Thyroid gland (tissue), 4 donors: ENCODE data around the gene ACKR1. TPM values are rescaled to one million over a fixed set of nuclear protein-coding genes. Genes with fewer than 3 reads are reported as not detected.
A peak's percentile ranks its signal among the peaks of the same experiment; 100 is the strongest.

Experiments used
- DNase-seq, 2 donors: peaks; one replicate each; pipeline ENCODE4 v3.0.0-alpha.2; 2019
- H3K27ac ChIP-seq, 3 donors: fragments of 200-600 bp; sonication (generic); 1 replicate in 2 of 3; 2 replicates in 1 of 3; pipeline ENCODE4 v1.5.1; 2016 to 2019; ENCODE audit warnings: mild to moderate bottlenecking in 1 of 3, moderate library complexity in 1 of 3
- H3K27me3 ChIP-seq: fragments of 200-600 bp; sonication (generic); one replicate; pipeline ENCODE4 v1.5.1; 2019
- H3K36me3 ChIP-seq, 2 donors: fragments of 200-600 bp; sonication (generic); one replicate each; pipeline ENCODE4 v1.5.1; 2016 to 2019
- H3K4me1 ChIP-seq, 2 donors: fragments of 200-600 bp; sonication (generic); one replicate each; pipeline ENCODE4 v1.5.1; 2017 to 2019
- H3K4me3 ChIP-seq, 3 donors: fragments of 200-600 bp; sonication (generic); replicated peaks in 1 of 3; 1 replicate in 2 of 3; 2 replicates in 1 of 3; pipeline ENCODE4 v1.5.1; 2016; ENCODE audit warnings: mild to moderate bottlenecking in 1 of 3
- H3K9me3 ChIP-seq: fragments of 200-600 bp; sonication (generic); one replicate; pipeline ENCODE4 v1.5.1; 2017
- CTCF ChIP-seq, 6 experiments: fragments of 200-600 bp in 3 of 6; fragments of 450-650 bp in 3 of 6; sonication (generic) in 3 of 6; IDR thresholded peaks; one replicate each; pipeline ENCODE4 v1.5.1; 2016 to 2019; ENCODE audit warnings: antibody characterized with exemption in 6 of 6, mild to moderate bottlenecking in 2 of 6, inconsistent platforms in 1 of 6, moderate library complexity in 1 of 6
- POLR2A ChIP-seq, 2 donors: fragments of 450-650 bp; IDR thresholded peaks; one replicate each; pipeline ENCODE4 v1.6.1; 2017; ENCODE audit warnings: antibody characterized with exemption in 2 of 2, mild to moderate bottlenecking in 2 of 2, moderate library complexity in 1 of 2
- WGBS, 2 donors: methylation state at CpG; one replicate each; pipeline ENCODE4 v1.1.5; 2017; 5-methylcytosine and 5-hydroxymethylcytosine counted together
- intact Hi-C: fragments of 100-400 bp; cut with DNase I; formaldehyde crosslinking; loops from one replicate; pipeline ENCODE4 v1.15.1; 2023
- total RNA-seq, 4 donors: library from RNA; depleted of rRNA; stranded (reverse); fragments of >200 nt; gene quantifications; one replicate each; pipeline ENCODE4 v1.2.3, GENCODE V29; 2016

The ACKR1 gene
- total RNA-seq, 4 donors from 2014 or later = 13.3 to 37.4 (median 24.1) TPM

DNA sequence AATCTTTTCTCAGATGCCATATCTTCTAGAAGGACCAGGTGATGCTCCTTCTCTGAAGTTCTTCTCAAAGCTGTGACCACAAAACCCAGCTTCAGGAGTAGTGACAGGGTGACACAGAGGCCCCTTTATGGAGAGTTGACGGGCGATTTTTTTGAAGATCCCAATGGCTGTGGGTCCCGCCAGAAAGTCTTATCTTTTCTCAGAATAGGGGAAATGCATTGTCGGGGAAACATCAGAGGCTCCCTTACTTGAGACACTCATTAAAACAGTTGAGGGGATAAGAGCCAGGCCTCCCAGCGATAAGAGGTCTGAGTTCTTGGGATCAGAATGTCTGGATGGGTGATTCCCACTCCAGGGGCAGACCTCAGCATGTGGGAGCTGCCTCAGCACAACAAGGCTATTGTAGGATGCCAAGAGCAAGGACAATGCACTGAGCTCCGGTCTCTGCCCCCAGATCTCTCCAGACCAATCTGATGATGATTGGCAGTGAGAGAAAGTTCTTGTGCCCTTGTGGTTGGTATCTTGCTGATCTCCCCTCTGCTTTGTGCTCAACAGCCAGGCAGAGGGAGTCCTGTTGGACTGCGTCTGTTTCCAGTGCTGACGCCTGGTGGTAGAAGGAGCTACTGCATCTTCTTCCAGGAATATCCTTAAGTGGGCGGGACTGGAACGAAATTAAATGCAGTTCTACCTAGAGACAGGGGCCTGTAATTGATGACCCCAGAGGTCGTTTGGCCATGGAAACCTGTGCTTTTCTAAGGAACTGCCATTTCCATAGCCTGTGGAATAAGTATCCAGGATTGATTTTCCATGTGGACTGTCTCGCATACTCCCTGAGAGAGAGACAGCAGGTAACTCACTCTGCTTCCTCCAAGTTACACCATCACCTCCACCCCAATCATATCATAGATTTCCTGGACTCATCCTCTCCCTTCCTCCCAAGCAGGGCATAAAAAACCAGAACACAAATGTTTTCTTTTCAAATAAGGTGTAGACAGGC, 6.8 kb upstream of the ACKR1 start:
- H3K4me3 ChIP-seq = no peak overlapping the region

DNA sequence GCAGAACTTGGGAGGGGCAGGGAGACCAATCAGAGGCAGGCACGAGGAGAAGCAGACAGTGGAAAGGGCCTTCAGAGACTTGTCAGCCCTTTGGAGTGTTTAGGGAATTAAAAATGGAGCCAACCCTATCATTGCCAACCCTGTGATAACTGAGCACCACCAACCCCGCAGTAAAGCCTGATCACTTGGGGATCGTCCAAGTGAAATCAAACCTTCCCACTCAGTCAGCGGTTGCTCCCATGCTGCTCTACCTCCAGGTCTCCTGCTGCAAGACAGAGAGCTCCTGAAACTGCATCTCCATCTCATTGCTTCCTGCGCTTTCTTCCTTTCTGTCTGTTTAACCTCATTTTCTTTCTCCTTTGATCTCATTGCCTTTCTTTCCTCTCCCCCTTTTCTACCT, 4.8 kb upstream of the ACKR1 start:
- DNase-seq = no peak
- TF ChIP-seq CTCF (IDR thresholded peaks at IDR 0.05) (no peak), POLR2A (IDR thresholded peaks at IDR 0.05) (no peak)
- no peaks in the 10 kb centered on the region for H3K9me3 ChIP-seq
- H3K36me3 ChIP-seq = no peaks in the 10 kb centered on the region
- WGBS, 2 donors = 80% methylated on average over 5 of the region's 5 CpGs
- H3K4me3 ChIP-seq = no peak overlapping the region
- no peaks in the 10 kb centered on the region for H3K4me1 ChIP-seq
- intact Hi-C loops = loop anchor here (5.0 kb wide), 1 partner anchor 38 kb away; no protein-coding TSS in a partner anchor
- H3K27me3 ChIP-seq = no peaks in the 10 kb centered on the region
- no peak overlapping the region for H3K27ac ChIP-seq

More for the DNA sequence above, 6.8 kb upstream of the ACKR1 start:
- Histone ChIP-seq H3K4me1 (no peaks in the 10 kb centered on the region), H3K27me3 (no peaks in the 10 kb centered on the region), H3K9me3 (no peaks in the 10 kb centered on the region), H3K36me3 (no peaks in the 10 kb centered on the region), H3K27ac (no peak overlapping the region)
- TF ChIP-seq POLR2A (IDR thresholded peaks at IDR 0.05) (no peak), CTCF (IDR thresholded peaks at IDR 0.05) (peak; percentile 38 to 86 (median 80))
- intact Hi-C loops = loop anchor here (5.0 kb wide), 1 partner anchor 36 kb away; no protein-coding TSS in a partner anchor
- 41 to 42% methylated on average over 12 of the region's 12 CpGs for WGBS, 2 donors
- DNase-seq = peak; percentile 74 to 79

- DNase-seq = no peak
- H3K4me1 ChIP-seq = no peaks in the 10 kb centered on the region
- no peaks in the 10 kb centered on the region for H3K27me3 ChIP-seq
- WGBS, 2 donors = 72 to 74% methylated on average over 18 of the region's 18 CpGs
- no peak overlapping the region for H3K27ac ChIP-seq
- H3K9me3 ChIP-seq = no peaks in the 10 kb centered on the region
- H3K36me3 ChIP-seq = no peaks in the 10 kb centered on the region
- intact Hi-C loops = no loop called here
- no peak for TF ChIP-seq POLR2A (IDR thresholded peaks at IDR 0.05)
- TF ChIP-seq CTCF (IDR thresholded peaks at IDR 0.05) = no peak
- H3K4me3 ChIP-seq = no peak overlapping the region
These were observed 3.9 kb upstream of the ACKR1 start for GRCh38 chr1:159200769-159201168.

DNA sequence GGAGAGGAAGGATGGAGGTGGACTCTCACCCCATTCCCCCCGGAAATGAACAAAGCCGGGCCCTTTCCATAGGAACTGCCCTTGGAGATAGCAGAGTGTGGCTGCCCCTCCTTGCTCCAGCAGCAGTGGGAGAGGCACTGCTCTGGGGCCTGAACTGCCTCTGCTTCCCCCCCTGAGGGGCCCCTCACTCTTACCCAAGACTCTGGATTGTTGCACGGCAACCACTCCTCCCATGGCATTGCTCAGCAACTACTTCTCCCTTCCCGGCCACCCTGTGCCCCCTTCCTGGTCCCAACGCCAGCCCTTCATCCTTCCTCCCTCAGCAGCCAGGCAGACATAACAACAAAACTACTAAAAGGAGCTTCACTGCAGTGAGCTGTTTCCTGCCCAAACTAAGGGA, 3.0 kb upstream of the ACKR1 start:
- no peaks in the 10 kb centered on the region for H3K4me1 ChIP-seq
- no peak overlapping the region for H3K4me3 ChIP-seq
- no peak for TF ChIP-seq POLR2A (IDR thresholded peaks at IDR 0.05)
- TF ChIP-seq CTCF (IDR thresholded peaks at IDR 0.05) = no peak
- H3K36me3 ChIP-seq = no peaks in the 10 kb centered on the region
- H3K9me3 ChIP-seq = no peaks in the 10 kb centered on the region
- no peak for DNase-seq
- no peaks in the 10 kb centered on the region for H3K27me3 ChIP-seq
- H3K27ac ChIP-seq = no peak overlapping the region
- intact Hi-C loops = no loop called here
- WGBS, 2 donors = 39 to 42% methylated on average over 5 of the region's 5 CpGs

DNA sequence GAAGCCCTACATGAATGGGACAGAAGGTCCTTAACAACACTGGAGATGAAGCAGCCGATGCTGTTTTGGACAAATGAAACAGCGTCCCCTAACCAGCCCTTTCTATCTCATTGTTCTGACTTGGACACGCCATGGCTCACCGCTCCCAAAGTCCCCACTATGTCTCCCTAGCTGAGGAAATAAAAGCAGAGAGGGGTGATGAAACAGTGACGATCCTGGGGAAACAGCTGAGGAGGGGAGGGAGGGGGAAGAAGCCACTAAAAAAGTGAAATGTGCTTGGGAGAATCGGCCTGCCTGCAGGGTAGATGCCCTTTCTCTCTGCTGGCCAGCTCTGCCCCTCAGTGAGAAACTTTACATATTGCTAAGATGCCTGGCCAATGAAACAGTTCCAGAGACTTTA, 1.1 kb upstream of the ACKR1 start:
- no peak overlapping the region for H3K27ac ChIP-seq

More for the DNA sequence above, 1.1 kb upstream of the ACKR1 start:
- intact Hi-C loops = no loop called here
- no peak for DNase-seq
- WGBS, 2 donors = 61% methylated on average over 6 of the region's 6 CpGs
- Histone ChIP-seq H3K4me1 (no peaks in the 10 kb centered on the region), H3K9me3 (no peaks in the 10 kb centered on the region), H3K4me3 (no peak overlapping the region), H3K27me3 (no peaks in the 10 kb centered on the region), H3K36me3 (no peaks in the 10 kb centered on the region)
- no peak for TF ChIP-seq POLR2A (IDR thresholded peaks at IDR 0.05)
- TF ChIP-seq CTCF (IDR thresholded peaks at IDR 0.05) = no peak
